ENCODE data around the gene TRMT61A. TPM values are rescaled to one million over a fixed set of nuclear protein-coding genes. Genes with fewer than 3 reads are reported as not detected.

The TRMT61A gene
- total RNA-seq, 1 donor from 2014 or later, result 10.8 TPM

DNA sequence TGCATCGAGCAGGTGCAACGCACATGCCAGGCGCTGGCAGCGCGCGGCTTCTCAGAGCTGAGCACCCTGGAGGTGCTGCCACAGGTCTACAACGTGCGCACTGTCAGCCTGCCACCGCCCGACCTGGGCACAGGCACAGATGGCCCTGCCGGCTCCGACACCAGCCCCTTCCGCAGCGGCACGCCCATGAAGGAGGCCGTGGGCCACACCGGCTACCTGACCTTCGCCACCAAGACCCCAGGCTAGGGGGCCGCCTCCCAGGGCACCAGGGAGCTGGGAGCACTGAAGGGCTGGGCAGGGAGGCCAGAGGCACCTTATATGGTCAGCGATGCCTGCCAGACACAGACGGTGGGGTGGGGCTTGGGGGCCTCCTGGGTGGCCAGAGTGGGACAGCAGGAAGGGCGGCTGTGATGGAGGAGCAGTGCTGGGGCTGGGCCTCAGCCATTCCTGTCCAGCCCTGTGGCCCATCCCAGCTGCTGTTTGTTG lies 5.6 kb downstream of the TRMT61A start:
- DNase-seq (ENCODE audit: extremely low spot score, unreplicated experiment), result no peak
- no peaks in the 10 kb centered on the region for H3K9me3 Mint-ChIP-seq
- no peaks in the 10 kb centered on the region for H3K27me3 Mint-ChIP-seq
- H3K4me3 Mint-ChIP-seq, result no peak overlapping the region
- TF ChIP-seq CTCF (conservative IDR thresholded peaks at IDR 0.05), result no peak
- peaks cover 4% of the 10 kb centered on the region for H3K4me1 Mint-ChIP-seq (ENCODE audit: unreplicated experiment)
- H3K27ac Mint-ChIP-seq, result no peak overlapping the region
- H3K36me3 Mint-ChIP-seq, result no peaks in the 10 kb centered on the region

DNA sequence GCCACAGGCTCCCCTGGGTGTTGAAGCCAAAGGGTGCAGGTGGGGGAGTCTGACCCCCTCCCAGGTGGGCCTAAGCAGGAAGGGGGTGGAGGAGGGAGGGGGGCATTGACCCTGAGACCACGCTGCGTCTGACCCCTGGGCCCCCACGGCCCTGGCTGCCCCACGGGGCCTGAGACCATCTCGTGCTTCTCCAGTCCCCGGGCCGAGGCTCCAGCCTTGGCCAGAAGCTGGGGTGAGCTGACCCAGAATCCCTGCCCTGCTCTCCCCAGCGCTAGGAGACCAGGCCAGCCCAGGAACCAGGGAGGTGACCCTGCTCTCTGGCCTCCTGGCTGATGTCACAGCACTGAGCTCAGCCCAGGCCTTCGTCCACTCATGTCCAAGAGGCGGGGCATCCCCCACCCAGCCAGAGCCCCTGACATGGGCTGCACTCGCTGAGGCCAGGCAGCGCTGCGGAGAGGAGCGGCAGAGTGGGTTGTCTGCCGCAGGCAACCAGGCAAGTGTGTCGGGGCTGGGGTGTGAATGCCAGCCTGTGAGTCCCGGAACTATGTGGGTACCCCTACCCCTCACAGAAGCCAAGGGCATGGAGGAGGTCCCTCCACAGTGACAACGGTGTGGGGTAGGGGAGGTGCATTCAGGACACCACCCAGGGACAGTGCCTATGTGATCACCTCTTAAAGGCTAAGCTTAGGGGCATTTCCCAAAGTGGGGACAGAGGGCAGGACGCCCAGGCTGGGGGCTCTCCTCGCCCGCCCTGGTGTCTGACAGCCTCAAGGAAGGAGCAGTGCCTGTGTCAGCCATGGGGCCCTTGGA lies 6.3 kb downstream of the TRMT61A start:
- TF ChIP-seq CTCF (conservative IDR thresholded peaks at IDR 0.05), result no peak
- H3K4me1 Mint-ChIP-seq (ENCODE audit: unreplicated experiment), result peaks cover 4% of the 10 kb centered on the region
- no peak overlapping the region for H3K4me3 Mint-ChIP-seq
- no peaks in the 10 kb centered on the region for H3K9me3 Mint-ChIP-seq
- no peaks in the 10 kb centered on the region for H3K27me3 Mint-ChIP-seq
- H3K27ac Mint-ChIP-seq, result no peak overlapping the region
- H3K36me3 Mint-ChIP-seq, result no peaks in the 10 kb centered on the region
- no peak for DNase-seq (ENCODE audit: extremely low spot score, unreplicated experiment)

GRCh38 chr14:103535891-103536565 lies 7.0 kb downstream of the TRMT61A start:
- no peak for DNase-seq (ENCODE audit: extremely low spot score, unreplicated experiment)
- Mint-ChIP-seq H3K4me1 (ENCODE audit: unreplicated experiment) (peaks cover 6% of the 10 kb centered on the region), H3K27me3 (no peaks in the 10 kb centered on the region), H3K9me3 (no peaks in the 10 kb centered on the region), H3K27ac (no peak overlapping the region), H3K4me3 (no peak overlapping the region), H3K36me3 (no peaks in the 10 kb centered on the region)
- TF ChIP-seq CTCF (conservative IDR thresholded peaks at IDR 0.05), result no peak

DNA sequence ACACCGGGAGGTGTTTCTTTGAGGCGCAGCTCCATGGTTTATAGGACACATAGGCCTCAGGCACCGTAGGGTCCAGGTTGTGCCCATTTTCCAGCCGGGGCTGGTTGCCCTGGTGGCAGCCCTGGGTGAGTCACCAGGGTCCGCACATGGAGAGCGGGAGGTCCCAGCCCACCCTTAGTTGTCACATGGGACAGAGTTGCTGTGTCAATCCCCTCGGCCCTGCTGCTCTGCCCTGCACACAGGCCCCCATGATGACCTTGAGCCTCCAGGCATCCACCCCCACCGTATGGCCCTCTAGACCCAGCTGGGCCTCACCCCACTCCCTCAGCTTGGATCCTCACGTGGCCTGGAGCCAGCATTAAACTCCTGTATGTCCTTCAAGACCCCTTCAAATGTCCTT lies 7.7 kb downstream of the TRMT61A start:
- DNase-seq (ENCODE audit: extremely low spot score, unreplicated experiment), result no peak
- H3K4me3 Mint-ChIP-seq, result no peak overlapping the region
- H3K36me3 Mint-ChIP-seq, result no peaks in the 10 kb centered on the region
- no peaks in the 10 kb centered on the region for H3K27me3 Mint-ChIP-seq
- H3K4me1 Mint-ChIP-seq (ENCODE audit: unreplicated experiment), result peaks cover 6% of the 10 kb centered on the region
- no peak overlapping the region for H3K27ac Mint-ChIP-seq
- TF ChIP-seq CTCF (conservative IDR thresholded peaks at IDR 0.05), result no peak
- no peaks in the 10 kb centered on the region for H3K9me3 Mint-ChIP-seq

GRCh38 chr14:103537175-103537990 lies 8.4 kb downstream of the TRMT61A start:
- TF ChIP-seq CTCF (conservative IDR thresholded peaks at IDR 0.05), result no peak
- Mint-ChIP-seq H3K36me3 (no peaks in the 10 kb centered on the region), H3K27ac (no peak overlapping the region)

More at GRCh38 chr14:103537175-103537990, 8.4 kb downstream of the TRMT61A start:
- Mint-ChIP-seq H3K4me3 (no peak overlapping the region), H3K27me3 (no peaks in the 10 kb centered on the region), H3K4me1 (ENCODE audit: unreplicated experiment) (peaks cover 6% of the 10 kb centered on the region), H3K9me3 (no peaks in the 10 kb centered on the region)
- no peak for DNase-seq (ENCODE audit: extremely low spot score, unreplicated experiment)
